Heart right ventricle (tissue), 16 donors: ENCODE data around the gene RANBP3. TPM values are rescaled to one million over a fixed set of nuclear protein-coding genes. Genes with fewer than 3 reads are reported as not detected.
"Not testable (repeated sequence)": the region's sequence is repeated elsewhere in the genome, so short reads cannot be mapped to it uniquely, and the experiment has no call there.

Source experiments
- ATAC-seq, 8 donors: fragments of 200-7000 bp; cut with Tn5 transposase; one replicate each; pipeline ENCODE4 v1.9.1; 2020; ENCODE audit warnings: mild to moderate bottlenecking in 8 of 8, moderate library complexity in 8 of 8, moderate number of reproducible peaks in 1 of 8
- DNase-seq, 2 donors: peaks; one replicate each; pipeline ENCODE4 v3.0.0-alpha.2; 2020
- H3K27ac ChIP-seq, 10 donors: fragments of 200-600 bp; sonication (generic) in 2 of 10; one replicate each; pipeline versions ENCODE4 v1.5.0 to v1.8.0; 2020 to 2022; ENCODE audit warnings: mild to moderate bottlenecking in 3 of 10
- H3K27me3 ChIP-seq, 7 donors: fragments of 200-600 bp; one replicate each; pipeline ENCODE4 v1.8.0; 2021 to 2022; ENCODE audit warnings: mild to moderate bottlenecking in 2 of 7
- H3K36me3 ChIP-seq, 9 donors: fragments of 200-600 bp; sonication (generic) in 1 of 9; one replicate each; pipeline versions ENCODE4 v1.5.0 to v1.8.0; 2020 to 2022; ENCODE audit warnings: mild to moderate bottlenecking in 2 of 9
- H3K4me1 ChIP-seq, 9 donors: fragments of 200-600 bp; sonication (generic) in 1 of 9; one replicate each; pipeline versions ENCODE4 v1.5.0 to v1.8.0; 2020 to 2022; ENCODE audit warnings: mild to moderate bottlenecking in 4 of 9
- H3K4me3 ChIP-seq, 10 donors: fragments of 200-600 bp; sonication (generic) in 2 of 10; one replicate each; pipeline versions ENCODE4 v1.5.0 to v1.8.0; 2020 to 2022; ENCODE audit warnings: mild to moderate bottlenecking in 7 of 10, moderate library complexity in 2 of 10
- H3K9me3 ChIP-seq, 11 donors: fragments of 200-600 bp in 10 of 11; sonication (generic) in 2 of 11; one replicate each; pipeline versions ENCODE4 v1.5.0 to v1.8.0; 2013 to 2022; ENCODE audit warnings: mild to moderate bottlenecking in 2 of 11, control low read depth in 1 of 11, moderate library complexity in 1 of 11
- WGBS, 2 donors: extraction: QIAGEN DNeasy Blood & Tissue Kit; methylation state at CpG; one replicate each; pipeline ENCODE4 v1.1.7; 2013; ENCODE audit warnings: inconsistent platforms in 1 of 2; 5-methylcytosine and 5-hydroxymethylcytosine counted together
- intact Hi-C, 10 donors: fragments of 100-400 bp; cut with DNase I; formaldehyde crosslinking; loops; one replicate each; pipeline versions ENCODE4 v1.11.1 to v1.14.2; 2022
- long read RNA-seq, 3 donors: library from polyadenylated mRNA; unstranded; transcript quantifications; one replicate each; pipeline ENCODE4 v2.0.0, GENCODE V29; 2020 to 2021
- polyA plus RNA-seq, 2 donors: library from polyadenylated mRNA; stranded (reverse); fragments of 200-250 nt; gene quantifications; one replicate each; pipeline ENCODE4 v1.2.3, GENCODE V29; 2013
- total RNA-seq, 10 donors: library from RNA; stranded (reverse); fragmentation: NEBNext Ultra II Directional in 3 of 10; extraction: Animal tissue kit (Norgen Biotek cat#: 25700) in 3 of 10; gene quantifications; one replicate each; pipeline versions ENCODE4 v1.2.1 to v1.2.4, GENCODE V29; 2021 to 2023
- TF ChIP-seq, protein P1 (sequence below), 9 donors: fragments of 200-600 bp; sonication (generic) in 2 of 9; IDR thresholded peaks; one replicate each; pipeline versions ENCODE4 v1.5.0 to v1.8.0; 2021 to 2022; ENCODE audit warnings: antibody characterized with exemption in 9 of 9, mild to moderate bottlenecking in 5 of 9, moderate library complexity in 1 of 9
- donor health status: Arrhythmogenic right ventricular cardiomyopathy.
- donor health status: ischemic (EF 13 %, LVEDD 7.1; RV severe dilation, severe dysfunction).
- donor health status: healthy with polysubstance abuse.
- donor health status: DM: no; HTN: yes; CAD: no.
- donor health status: DM: no; HTN: no; CAD: no.
- donor health status: ischemic (EF 25% LVEDD 6.9; RV normal size, moderate dysfunction).
- donor health status: ischemic (EF 25% LVEDD 5.7; RV mildly dilated, moderate dysfunction).
- donor health status: healthy.
- donor health status: DM: yes; HTN: yes; CAD: no.
- donor health status: Ischemic cardiomyopathy.
- donor health status: ischemic (EF 35%, LVEDD 5.7; RV mildly dilated, moderate dysfunction).
- donor health status: nonischemic (EF 11% LVEDD 7.7; RV severe dilation, severe dysfunction).
- donor health status: DM: yes; HTN: yes; CAD: no.
- donor health status: PGD.
- donor health status: ischemic (EF 29% LVEDD 5.4; RV normal size, mild dysfunction).
- donor health status: nonischemic (EF 23%, LVEDD 6.1; RV moderate dilation, normal function).

RANBP3 gene
- 10 to 100 TPM; 51.4 to 76.1 (median 63.3) TPM for total RNA-seq
- 10 to 100 TPM; 29.5 to 45.2 TPM for polyA plus RNA-seq
- long read RNA-seq, donor 1, transcript RANBP3-220 (16 exons, 1,783 nt): major isoform, 8 of 41 reads
- long read RNA-seq, donor 1, transcript RANBP3-201 (16 exons, 1,762 nt): minor isoform, 7 of 41 reads
- long read RNA-seq, donor 1, partial matches to known transcripts: 6 of 41 reads
- long read RNA-seq, donor 1, other reads (novel, unspliced or antisense): 19 of 41 reads
- long read RNA-seq, donor 2, transcript RANBP3-220 (16 exons, 1,783 nt): minor isoform, 7 of 37 reads
- long read RNA-seq, donor 2, transcript RANBP3-201 (16 exons, 1,762 nt): major isoform, 8 of 37 reads
- long read RNA-seq, donor 2, partial matches to known transcripts: 10 of 37 reads
- long read RNA-seq, donor 2, other reads (novel, unspliced or antisense): 12 of 37 reads
- long read RNA-seq, donor 3, transcript RANBP3-201 (16 exons, 1,762 nt): major isoform, 17 of 83 reads
- long read RNA-seq, donor 3, transcript RANBP3-220 (16 exons, 1,783 nt): minor isoform, 12 of 83 reads
- long read RNA-seq, donor 3, partial matches to known transcripts: 39 of 83 reads
- long read RNA-seq, donor 3, other reads (novel, unspliced or antisense): 12 of 83 reads

GRCh38 chr19:5977785-5978605 is at the start of gene RANBP3:
Gene RANBP3, minus strand, starts transcription at chr19:5978140. Its CDS starts 58 bp downstream, at chr19:5978082.
- peak; percentile 98 to 99 (median 98) for ATAC-seq
- Histone ChIP-seq H3K36me3 (peaks cover 0 to 28% (median 0%) of the 10 kb centered on the region in 9 donors), H3K27ac (peak within 1 kb of the TSS; percentile 65 to 95 (median 92)), H3K27me3 (no peaks in the 10 kb centered on the region), H3K4me1 (peaks cover 10 to 59% (median 47%) of the 10 kb centered on the region in 9 donors), H3K9me3 (no peaks in the 10 kb centered on the region), H3K4me3 (peak within 1 kb of the TSS; percentile 80 to 100 (median 96))
- intact Hi-C loops: loop anchor here in 3 of 10 donors (1.0 to 5.0 kb wide), 2 partner anchors 76 to 188 kb away; partner anchors contain the start of genes NDUFA11 (in 3 of the 3) and VMAC (in 3 of the 3)
- WGBS, 2 donors: 0% methylated on average over 88 of the region's 88 CpGs
- DNase-seq: peak; percentile 98 to 99
- TF ChIP-seq, protein P1, sequence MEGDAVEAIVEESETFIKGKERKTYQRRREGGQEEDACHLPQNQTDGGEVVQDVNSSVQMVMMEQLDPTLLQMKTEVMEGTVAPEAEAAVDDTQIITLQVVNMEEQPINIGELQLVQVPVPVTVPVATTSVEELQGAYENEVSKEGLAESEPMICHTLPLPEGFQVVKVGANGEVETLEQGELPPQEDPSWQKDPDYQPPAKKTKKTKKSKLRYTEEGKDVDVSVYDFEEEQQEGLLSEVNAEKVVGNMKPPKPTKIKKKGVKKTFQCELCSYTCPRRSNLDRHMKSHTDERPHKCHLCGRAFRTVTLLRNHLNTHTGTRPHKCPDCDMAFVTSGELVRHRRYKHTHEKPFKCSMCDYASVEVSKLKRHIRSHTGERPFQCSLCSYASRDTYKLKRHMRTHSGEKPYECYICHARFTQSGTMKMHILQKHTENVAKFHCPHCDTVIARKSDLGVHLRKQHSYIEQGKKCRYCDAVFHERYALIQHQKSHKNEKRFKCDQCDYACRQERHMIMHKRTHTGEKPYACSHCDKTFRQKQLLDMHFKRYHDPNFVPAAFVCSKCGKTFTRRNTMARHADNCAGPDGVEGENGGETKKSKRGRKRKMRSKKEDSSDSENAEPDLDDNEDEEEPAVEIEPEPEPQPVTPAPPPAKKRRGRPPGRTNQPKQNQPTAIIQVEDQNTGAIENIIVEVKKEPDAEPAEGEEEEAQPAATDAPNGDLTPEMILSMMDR (IDR thresholded peaks at IDR 0.05): no peak

DNA sequence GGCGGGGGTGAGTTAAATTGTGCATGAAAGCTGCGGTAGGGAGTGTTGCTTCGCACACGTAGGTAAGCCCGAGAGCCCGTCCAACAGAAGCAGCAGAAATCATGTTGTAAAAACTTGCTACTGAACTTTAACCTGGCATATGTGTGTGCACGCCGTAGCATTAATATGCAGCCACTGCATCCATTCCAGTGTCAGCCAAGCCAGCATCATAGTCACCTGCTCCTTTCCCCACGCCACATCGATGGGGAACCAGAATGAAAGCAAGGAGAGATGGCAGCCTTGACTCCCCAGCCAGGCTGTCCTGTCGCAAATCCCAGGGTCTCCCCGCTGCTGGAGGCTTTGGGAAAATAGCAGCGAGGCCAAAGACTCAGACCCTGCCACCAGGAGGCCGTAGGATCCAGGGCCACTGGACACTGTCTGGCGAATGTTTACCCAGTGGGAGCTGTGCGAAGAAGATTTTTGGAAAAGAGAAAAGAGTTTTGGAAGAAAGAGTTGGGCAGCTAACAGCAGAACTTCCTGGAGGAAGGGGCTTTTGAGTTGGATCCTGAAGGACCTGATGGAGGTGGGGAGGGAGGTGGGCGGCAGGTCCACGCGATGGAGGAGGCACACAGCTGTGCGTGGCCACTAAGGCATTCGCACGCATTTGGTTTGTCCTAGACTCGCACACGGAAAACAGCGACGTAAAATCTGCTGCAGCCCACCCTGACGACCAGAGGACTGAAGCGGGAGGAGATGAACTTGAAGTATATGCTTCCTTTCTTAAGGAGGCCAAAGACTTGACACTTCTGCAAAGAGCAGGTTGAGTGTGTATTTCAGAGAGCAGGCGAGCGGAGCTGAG is 48.7 kb upstream of the RANBP3 start:
- H3K9me3 ChIP-seq: peaks cover 0 to 6% (median 0%) of the 10 kb centered on the region in 11 donors
- DNase-seq (no peak), ATAC-seq (no peak)
- no peak overlapping the region for H3K4me3 ChIP-seq
- peaks cover 0 to 16% (median 3%) of the 10 kb centered on the region in 9 donors for H3K4me1 ChIP-seq
- intact Hi-C loops: loop anchor here in 6 of 10 donors (10.0 kb wide), 2 partner anchors 222 to 252 kb away; partner anchors contain the start of gene NRTN (in 4 of the 6)
- no peaks in the 10 kb centered on the region for H3K27me3 ChIP-seq
- no peak overlapping the region for H3K27ac ChIP-seq
- WGBS, 2 donors: 95 to 96% methylated on average over 30 of the region's 30 CpGs
- H3K36me3 ChIP-seq: peaks cover 0 to 35% (median 0%) of the 10 kb centered on the region in 9 donors
- TF ChIP-seq, protein P1 (IDR thresholded peaks at IDR 0.05): no peak

DNA sequence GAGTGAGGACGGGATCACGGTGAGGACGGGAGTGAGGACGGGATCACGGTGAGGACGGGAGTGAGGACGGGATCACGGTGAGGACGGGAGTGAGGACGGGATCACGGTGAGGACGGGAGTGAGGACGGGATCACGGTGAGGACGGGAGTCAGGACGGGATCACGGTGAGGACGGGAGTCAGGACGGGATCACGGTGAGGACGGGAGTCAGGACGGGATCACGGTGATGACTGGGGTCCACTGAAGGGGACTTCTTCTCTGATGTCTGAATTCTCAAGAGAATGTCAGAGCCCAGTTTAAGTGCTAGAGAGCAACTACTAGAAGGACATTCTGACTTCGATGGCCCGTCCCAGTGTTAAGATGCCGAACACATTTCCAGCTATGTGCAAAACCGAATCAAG is 46.8 kb upstream of the RANBP3 start:
- H3K36me3 ChIP-seq: peaks cover 0 to 35% (median 0%) of the 10 kb centered on the region in 9 donors
- intact Hi-C loops: loop anchor here (5.0 to 10.0 kb wide), 5 partner anchors 37 to 250 kb away; partner anchors contain the start of gene NRTN (in 4 of the 10)
- not testable (repeated sequence) for H3K27ac ChIP-seq, H3K27me3 ChIP-seq, H3K9me3 ChIP-seq, DNase-seq, H3K4me3 ChIP-seq, ATAC-seq
- H3K4me1 ChIP-seq: peaks cover 0 to 17% (median 3%) of the 10 kb centered on the region in 9 donors
- WGBS, 2 donors: 94 to 97% methylated on average over 24 of the region's 27 CpGs

DNA sequence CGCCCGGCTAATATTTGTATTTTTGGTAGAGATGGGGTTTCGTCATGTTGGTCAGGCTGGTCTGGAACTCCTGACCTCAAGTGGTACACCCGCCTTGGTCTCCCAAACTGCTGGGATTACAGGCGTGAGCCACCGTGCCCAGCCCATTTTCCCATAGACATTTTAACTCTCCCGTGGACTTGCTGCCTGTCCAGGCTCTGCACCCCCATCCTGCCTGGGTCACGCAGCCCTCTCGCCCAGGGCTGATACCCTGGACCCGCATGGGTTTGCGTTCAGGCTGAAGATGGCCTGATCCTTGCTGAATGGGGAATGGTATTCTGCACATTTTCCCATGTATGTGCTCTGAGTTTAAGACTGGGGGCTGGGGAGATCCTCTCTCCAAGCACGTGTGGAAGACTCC is 46.0 kb upstream of the RANBP3 start:
- TF ChIP-seq, protein P1 (IDR thresholded peaks at IDR 0.05): no peak
- Histone ChIP-seq H3K4me1 (peaks cover 0 to 17% (median 3%) of the 10 kb centered on the region in 9 donors), H3K4me3 (no peak overlapping the region), H3K27me3 (no peaks in the 10 kb centered on the region), H3K36me3 (peaks cover 0 to 35% (median 0%) of the 10 kb centered on the region in 9 donors), H3K9me3 (no peaks in the 10 kb centered on the region), H3K27ac (no peak overlapping the region)
- no peak for DNase-seq
- 90 to 93% methylated on average over 12 of the region's 12 CpGs for WGBS, 2 donors
- no peak for ATAC-seq
- intact Hi-C loops: loop anchor here (2.0 to 10.0 kb wide), 8 partner anchors 35 to 249 kb away; partner anchors contain the start of gene NRTN (in 5 of the 10)
